PC-3 (cell line): ENCODE results near the gene AKAP6.

Source experiments
- EZH2 ChIP-seq: fragments of 300-600 bp; sonication (generic); IDR thresholded peaks from one replicate; pipeline ENCODE4 v1.6.1; 2017; ENCODE audit warnings: antibody characterized with exemption, mild to moderate bottlenecking, low read length; ENCODE audit not compliant: unreplicated experiment
- EZH2phosphoT487 ChIP-seq: fragments of 300-600 bp; sonication (generic); IDR thresholded peaks from 2 replicates; pipeline ENCODE4 v1.6.1; 2018; ENCODE audit warnings: mild to moderate bottlenecking, antibody characterized with exemption, low read length, borderline replicate concordance
- TF ChIP-seq, protein P1 (sequence below): fragments of 300-600 bp; sonication (generic); conservative IDR thresholded peaks from 2 replicates; pipeline ENCODE4 v1.5.1; 2017; ENCODE audit warnings: antibody characterized with exemption, low read depth, mild to moderate bottlenecking, low read length

DNA sequence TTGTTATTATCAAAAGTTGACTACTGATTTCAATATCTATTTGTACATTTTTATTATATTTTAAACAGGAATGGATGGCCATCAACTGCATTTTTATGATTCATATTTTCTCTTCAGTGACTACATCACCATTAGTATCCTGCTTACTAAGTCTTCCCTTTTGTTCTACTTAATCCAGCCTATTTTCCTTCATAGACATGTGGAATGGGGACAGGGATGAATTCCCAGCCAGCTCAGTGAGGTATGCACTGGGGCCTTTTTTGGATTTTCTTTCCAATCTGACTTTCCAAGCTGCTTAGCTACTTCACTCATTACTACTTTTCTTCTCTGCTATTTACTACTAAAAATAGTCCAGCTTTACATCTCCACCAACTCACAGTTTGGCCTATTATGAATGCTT is 38.4 kb downstream of the AKAP6 start:
- TF ChIP-seq, protein P1, sequence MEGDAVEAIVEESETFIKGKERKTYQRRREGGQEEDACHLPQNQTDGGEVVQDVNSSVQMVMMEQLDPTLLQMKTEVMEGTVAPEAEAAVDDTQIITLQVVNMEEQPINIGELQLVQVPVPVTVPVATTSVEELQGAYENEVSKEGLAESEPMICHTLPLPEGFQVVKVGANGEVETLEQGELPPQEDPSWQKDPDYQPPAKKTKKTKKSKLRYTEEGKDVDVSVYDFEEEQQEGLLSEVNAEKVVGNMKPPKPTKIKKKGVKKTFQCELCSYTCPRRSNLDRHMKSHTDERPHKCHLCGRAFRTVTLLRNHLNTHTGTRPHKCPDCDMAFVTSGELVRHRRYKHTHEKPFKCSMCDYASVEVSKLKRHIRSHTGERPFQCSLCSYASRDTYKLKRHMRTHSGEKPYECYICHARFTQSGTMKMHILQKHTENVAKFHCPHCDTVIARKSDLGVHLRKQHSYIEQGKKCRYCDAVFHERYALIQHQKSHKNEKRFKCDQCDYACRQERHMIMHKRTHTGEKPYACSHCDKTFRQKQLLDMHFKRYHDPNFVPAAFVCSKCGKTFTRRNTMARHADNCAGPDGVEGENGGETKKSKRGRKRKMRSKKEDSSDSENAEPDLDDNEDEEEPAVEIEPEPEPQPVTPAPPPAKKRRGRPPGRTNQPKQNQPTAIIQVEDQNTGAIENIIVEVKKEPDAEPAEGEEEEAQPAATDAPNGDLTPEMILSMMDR, result no peak
- TF ChIP-seq EZH2 (no peak), EZH2phosphoT487 (no peak)
